Lower leg skin (tissue), 4 donors: Measurements from ENCODE around the gene SKOR2. TPM values are rescaled to one million over a fixed set of nuclear protein-coding genes. Genes with fewer than 3 reads are reported as not detected.
A peak's percentile ranks its signal among the peaks of the same experiment; 100 is the strongest.

Experiments
- DNase-seq, 2 donors: peaks; one replicate each; pipeline ENCODE4 v3.0.0-alpha.2; 2019; ENCODE audit warnings: low spot score in 2 of 2
- H3K4me3 ChIP-seq: fragments of 200-600 bp; sonication (generic); 2 replicates; pipeline ENCODE4 v1.5.1; 2017; ENCODE audit warnings: mild to moderate bottlenecking, low read depth; ENCODE audit not compliant: poor library complexity, severe bottlenecking
- POLR2A ChIP-seq, 2 donors: fragments of 450-650 bp; IDR thresholded peaks; one replicate each; pipeline ENCODE4 v1.6.1; 2016 to 2017; ENCODE audit warnings: antibody characterized with exemption in 2 of 2, mild to moderate bottlenecking in 1 of 2, moderate library complexity in 1 of 2
- WGBS, 2 donors: methylation state at CpG; one replicate each; pipeline ENCODE4 v1.1.5; 2018; 5-methylcytosine and 5-hydroxymethylcytosine counted together
- intact Hi-C: fragments of 100-400 bp; cut with DNase I; formaldehyde crosslinking; loops from one replicate; pipeline ENCODE4 v1.15.0; 2023; ENCODE audit warnings: low total_unique reads
- total RNA-seq, 4 donors: library from RNA; depleted of rRNA; stranded (reverse); fragments of >200 nt; gene quantifications; one replicate each; pipeline ENCODE4 v1.1.0, GENCODE V29; 2016
- TF ChIP-seq, protein P1 (sequence below), 3 donors: fragments of 450-650 bp; IDR thresholded peaks; one replicate each; pipeline ENCODE4 v1.5.1; 2016; ENCODE audit warnings: antibody characterized with exemption in 3 of 3, mild to moderate bottlenecking in 3 of 3, moderate library complexity in 2 of 3

Gene SKOR2
- total RNA-seq, 4 donors from 2014 or later = not detected

DNA sequence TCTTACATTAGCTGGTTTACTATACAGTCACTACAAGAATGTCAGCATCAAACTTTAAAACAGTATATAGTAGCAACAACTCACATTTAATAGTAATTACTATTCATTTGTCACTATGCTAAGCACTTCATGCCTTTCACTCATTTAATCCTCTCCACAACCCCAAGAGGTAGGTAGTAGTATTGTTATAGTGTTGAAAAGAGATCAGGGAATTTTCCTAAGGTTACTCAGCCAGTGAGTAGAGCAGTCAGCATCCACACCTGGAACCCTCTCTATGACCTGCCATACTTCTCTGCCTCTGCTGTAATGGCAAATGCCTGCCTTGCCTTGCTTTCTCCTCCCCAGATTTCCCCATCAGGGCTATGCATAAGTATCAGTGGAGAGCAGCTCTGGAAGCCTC lies 24.8 kb downstream of the SKOR2 start:
- H3K4me3 ChIP-seq = no peak overlapping the region
- TF ChIP-seq, protein P1, sequence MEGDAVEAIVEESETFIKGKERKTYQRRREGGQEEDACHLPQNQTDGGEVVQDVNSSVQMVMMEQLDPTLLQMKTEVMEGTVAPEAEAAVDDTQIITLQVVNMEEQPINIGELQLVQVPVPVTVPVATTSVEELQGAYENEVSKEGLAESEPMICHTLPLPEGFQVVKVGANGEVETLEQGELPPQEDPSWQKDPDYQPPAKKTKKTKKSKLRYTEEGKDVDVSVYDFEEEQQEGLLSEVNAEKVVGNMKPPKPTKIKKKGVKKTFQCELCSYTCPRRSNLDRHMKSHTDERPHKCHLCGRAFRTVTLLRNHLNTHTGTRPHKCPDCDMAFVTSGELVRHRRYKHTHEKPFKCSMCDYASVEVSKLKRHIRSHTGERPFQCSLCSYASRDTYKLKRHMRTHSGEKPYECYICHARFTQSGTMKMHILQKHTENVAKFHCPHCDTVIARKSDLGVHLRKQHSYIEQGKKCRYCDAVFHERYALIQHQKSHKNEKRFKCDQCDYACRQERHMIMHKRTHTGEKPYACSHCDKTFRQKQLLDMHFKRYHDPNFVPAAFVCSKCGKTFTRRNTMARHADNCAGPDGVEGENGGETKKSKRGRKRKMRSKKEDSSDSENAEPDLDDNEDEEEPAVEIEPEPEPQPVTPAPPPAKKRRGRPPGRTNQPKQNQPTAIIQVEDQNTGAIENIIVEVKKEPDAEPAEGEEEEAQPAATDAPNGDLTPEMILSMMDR (IDR thresholded peaks at IDR 0.05) = no peak
- TF ChIP-seq POLR2A (IDR thresholded peaks at IDR 0.05) = no peak
- no peak for DNase-seq
- intact Hi-C loops = no loop called here

DNA sequence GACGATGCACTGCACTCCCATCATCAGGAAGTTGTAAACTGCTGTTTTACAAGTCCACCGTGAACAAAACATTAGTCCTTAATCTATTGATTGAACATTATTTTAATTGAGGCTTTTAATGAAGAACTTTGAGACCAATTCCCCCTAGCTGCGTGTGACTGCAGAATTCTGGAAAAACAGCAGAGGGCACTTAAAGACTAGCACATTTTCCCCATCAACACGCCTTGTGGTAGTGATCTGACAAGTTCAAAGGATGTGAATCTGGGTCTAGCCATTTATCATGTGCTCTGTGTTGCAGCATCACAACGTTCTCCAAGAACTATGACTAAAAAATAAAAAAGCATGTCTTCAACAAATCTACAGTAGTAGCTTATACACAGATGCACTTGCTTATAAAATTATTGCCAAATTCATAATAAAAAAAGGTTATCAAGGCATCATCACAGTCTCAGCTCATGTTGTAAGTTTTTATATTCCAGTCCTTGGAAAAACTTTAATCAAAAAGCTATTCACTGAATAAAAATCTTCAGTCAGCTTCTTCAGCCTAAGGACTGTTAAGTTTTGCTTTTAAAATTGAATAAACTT lies 35.8 kb downstream of the SKOR2 start:
- WGBS, 2 donors = 0 to 1% methylated on average over 5 of the region's 5 CpGs

GRCh38 chr18:47209171-47209570 lies 42.3 kb downstream of the SKOR2 start:
- no peak for TF ChIP-seq POLR2A (IDR thresholded peaks at IDR 0.05)
- TF ChIP-seq, protein P1 (IDR thresholded peaks at IDR 0.05) = no peak
- 79 to 83% methylated on average over 1 of the region's 1 CpG for WGBS, 2 donors
- no peak overlapping the region for H3K4me3 ChIP-seq
- intact Hi-C loops = no loop called here
- no peak for DNase-seq

More for the DNA sequence above, 35.8 kb downstream of the SKOR2 start:
- intact Hi-C loops = no loop called here
- peak in 1 of 2 donors; percentile 18 for DNase-seq
- TF ChIP-seq, protein P1 (IDR thresholded peaks at IDR 0.05) = no peak
- no peak for TF ChIP-seq POLR2A (IDR thresholded peaks at IDR 0.05)
- H3K4me3 ChIP-seq = no peak overlapping the region

GRCh38 chr18:47206945-47207637 lies 44.4 kb downstream of the SKOR2 start:
- WGBS, 2 donors = 64 to 66% methylated on average over 2 of the region's 2 CpGs
- TF ChIP-seq POLR2A (IDR thresholded peaks at IDR 0.05) = no peak
- TF ChIP-seq, protein P1 (IDR thresholded peaks at IDR 0.05) = no peak
- no peak for DNase-seq
- H3K4me3 ChIP-seq = no peak overlapping the region
- intact Hi-C loops = no loop called here

DNA sequence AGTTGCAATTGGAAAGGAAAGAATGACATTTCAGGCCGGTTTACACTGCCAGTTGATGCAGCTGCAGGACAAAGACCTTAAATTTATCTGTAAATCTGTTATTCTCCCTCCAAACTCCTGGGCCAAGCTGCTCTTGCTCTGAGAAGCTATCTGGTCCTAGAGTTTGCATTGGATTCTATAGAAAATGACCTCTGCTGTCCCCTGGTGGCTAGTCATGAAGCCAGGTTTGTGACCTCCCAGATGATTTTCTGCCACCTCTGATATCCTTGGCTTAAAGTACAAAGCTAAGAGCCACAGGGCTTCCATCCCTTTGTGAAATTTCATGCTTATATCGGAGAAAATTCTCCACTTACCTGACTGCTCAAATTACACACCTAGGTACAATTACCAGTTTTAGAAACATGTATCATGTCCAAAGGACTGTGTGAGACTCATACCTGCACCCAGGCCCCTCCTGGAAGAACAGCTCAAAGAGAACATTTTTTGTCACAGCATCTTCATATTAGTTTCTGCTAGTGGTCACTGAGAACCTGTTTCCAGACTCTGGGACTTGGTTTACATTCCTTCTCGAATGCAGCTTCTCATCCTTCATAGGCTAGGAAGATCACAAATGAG lies 46.4 kb downstream of the SKOR2 start:
- intact Hi-C loops = no loop called here
- H3K4me3 ChIP-seq = no peak overlapping the region
- DNase-seq = no peak
- WGBS, 2 donors = 50 to 60% methylated on average over 3 of the region's 3 CpGs
- TF ChIP-seq POLR2A (IDR thresholded peaks at IDR 0.05) = no peak
- TF ChIP-seq, protein P1 (IDR thresholded peaks at IDR 0.05) = no peak
